ENCODE data around the gene CDH4. TPM values are rescaled to one million over a fixed set of nuclear protein-coding genes. Genes with fewer than 3 reads are reported as not detected.

CDH4 gene
- total and polyA plus RNA-seq, 2 donors (not counting 1 experiment from before 2014, with no cell fraction given), result not detected

DNA sequence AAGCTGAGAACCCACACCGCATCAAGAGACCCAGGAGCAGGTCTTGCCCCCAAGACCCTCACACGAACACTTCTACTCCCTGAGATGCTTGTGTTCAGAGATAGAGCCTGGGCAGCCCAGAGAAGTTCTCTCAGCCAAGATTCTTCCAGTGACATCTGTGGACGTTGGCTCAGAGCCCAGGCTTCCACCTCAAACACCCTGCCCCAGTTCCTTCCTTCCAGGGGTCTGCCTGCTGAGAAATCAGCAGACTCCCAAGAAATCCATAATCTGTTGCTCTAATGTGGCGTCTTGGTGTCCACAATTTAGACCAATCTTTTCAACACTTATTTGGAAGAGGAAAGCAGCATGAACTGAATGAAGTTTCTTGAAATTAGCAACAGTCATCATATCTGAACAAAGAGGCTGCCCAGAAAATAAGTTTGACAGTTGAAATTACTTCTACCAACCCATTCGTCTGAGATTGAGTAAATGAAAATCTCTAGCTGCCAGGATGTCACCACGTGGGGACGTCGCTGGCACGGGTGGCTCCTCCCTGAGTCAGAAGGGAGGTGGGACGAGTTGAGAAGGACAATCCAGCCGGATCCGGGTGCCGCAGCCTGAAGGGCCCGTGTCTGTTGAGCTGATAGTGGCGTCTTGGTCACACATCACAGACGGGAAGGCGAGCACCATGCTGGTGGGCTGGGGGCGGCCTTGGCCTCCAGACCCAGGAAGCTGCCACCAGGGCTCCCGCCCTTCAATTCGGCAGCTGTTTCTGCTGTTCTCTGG is 412.7 kb downstream of the CDH4 start:
- Histone ChIP-seq H3K79me2 (ENCODE audit: control insufficient read depth, insufficient read depth, low read length) (no peaks in the 10 kb centered on the region), H2AFZ (ENCODE audit: insufficient read depth, low read depth, low read length, poor library complexity, severe bottlenecking) (no peak overlapping the region), H3K9me3 (ENCODE audit: control extremely low read depth in 1 of 3, control insufficient read depth in 2 of 3, insufficient read depth in 1 of 3, low read length in 2 of 3) (peaks cover 0 to 49% (median 0%) of the 10 kb centered on the region in 3 donors), H3K27me3 (replicated peaks in 1 of 4; ENCODE audit: control extremely low read depth in 1 of 4, control insufficient read depth in 3 of 4, insufficient read depth in 4 of 4, low read length in 3 of 4) (no peaks in the 10 kb centered on the region), H3K4me1 (ENCODE audit: control insufficient read depth in 2 of 2, insufficient read depth in 2 of 2, low read length in 2 of 2) (no peaks in the 10 kb centered on the region), H3K4me3 (ENCODE audit: control extremely low read depth in 1 of 5, extremely low read depth in 1 of 5, insufficient read depth in 1 of 5, low read depth in 2 of 5, low read length in 4 of 5) (no peak overlapping the region), H3K36me3 (replicated peaks in 1 of 2; ENCODE audit: control extremely low read depth in 1 of 2, control insufficient read depth in 1 of 2, extremely low read depth in 1 of 2, insufficient read depth in 2 of 2, low read length in 1 of 2) (no peaks in the 10 kb centered on the region), H3K27ac (ENCODE audit: low read length in 2 of 2) (no peak overlapping the region), H4K20me1 (ENCODE audit: control insufficient read depth, insufficient read depth, low read length, poor library complexity, severe bottlenecking) (no peaks in the 10 kb centered on the region), H3K4me2 (replicated peaks; ENCODE audit: low read depth, low read length, poor library complexity, severe bottlenecking) (no peak overlapping the region), H3K9ac (ENCODE audit: low read length) (no peak overlapping the region)
- Mint-ChIP-seq H3K4me1 (no peaks in the 10 kb centered on the region), H3K27me3 (no peaks in the 10 kb centered on the region), H3K4me3 (no peak overlapping the region), H3K27ac (no peak overlapping the region), H3K9me3 (ENCODE audit: insufficient read depth) (no peaks in the 10 kb centered on the region)
- ATAC-seq (ENCODE audit: low read depth) (no peak), DNase-seq (no peak)
- CTCF ChIA-PET, result no interaction called here
- intact Hi-C loops (cut with micrococcal nuclease), result no loop called here
- TF ChIP-seq EZH2 (IDR thresholded peaks at IDR 0.05; ENCODE audit: borderline replicate concordance, insufficient read depth, low read depth, low read length, poor library complexity, severe bottlenecking), result no peak
- TF ChIP-seq, protein P1, sequence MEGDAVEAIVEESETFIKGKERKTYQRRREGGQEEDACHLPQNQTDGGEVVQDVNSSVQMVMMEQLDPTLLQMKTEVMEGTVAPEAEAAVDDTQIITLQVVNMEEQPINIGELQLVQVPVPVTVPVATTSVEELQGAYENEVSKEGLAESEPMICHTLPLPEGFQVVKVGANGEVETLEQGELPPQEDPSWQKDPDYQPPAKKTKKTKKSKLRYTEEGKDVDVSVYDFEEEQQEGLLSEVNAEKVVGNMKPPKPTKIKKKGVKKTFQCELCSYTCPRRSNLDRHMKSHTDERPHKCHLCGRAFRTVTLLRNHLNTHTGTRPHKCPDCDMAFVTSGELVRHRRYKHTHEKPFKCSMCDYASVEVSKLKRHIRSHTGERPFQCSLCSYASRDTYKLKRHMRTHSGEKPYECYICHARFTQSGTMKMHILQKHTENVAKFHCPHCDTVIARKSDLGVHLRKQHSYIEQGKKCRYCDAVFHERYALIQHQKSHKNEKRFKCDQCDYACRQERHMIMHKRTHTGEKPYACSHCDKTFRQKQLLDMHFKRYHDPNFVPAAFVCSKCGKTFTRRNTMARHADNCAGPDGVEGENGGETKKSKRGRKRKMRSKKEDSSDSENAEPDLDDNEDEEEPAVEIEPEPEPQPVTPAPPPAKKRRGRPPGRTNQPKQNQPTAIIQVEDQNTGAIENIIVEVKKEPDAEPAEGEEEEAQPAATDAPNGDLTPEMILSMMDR (IDR thresholded peaks at IDR 0.05), result no peak
- 90% methylated on average over 17 of the region's 20 CpGs for WGBS (ENCODE audit: insufficient coverage)
- POLR2A ChIA-PET, result no interaction called here

All from B cell (primary cell).